Measurements from ENCODE around the gene ZDHHC18. TPM values are rescaled to one million over a fixed set of nuclear protein-coding genes. Genes with fewer than 3 reads are reported as not detected.
"Not testable (repeated sequence)": the region's sequence is repeated elsewhere in the genome, so short reads cannot be mapped to it uniquely, and the experiment has no call there.

The ZDHHC18 gene
- total RNA-seq, 2 experiments from 2014 or later, result 60.2 to 63.5 TPM

GRCh38 chr1:26792924-26793323 lies 33.6 kb upstream of the ZDHHC18 start:
- ChIA-PET POLR2A (no interaction called here), CTCF (interaction anchor here (1.0 to 4.8 kb wide), 2 partner anchors 17 to 89 kb away, joined by 3 to 52 read pairs; no protein-coding TSS in a partner anchor)
- Mint-ChIP-seq H3K36me3 (peaks cover 38% of the 10 kb centered on the region), H3K4me1 (ENCODE audit: low read depth) (peaks cover 47% of the 10 kb centered on the region), H3K4me3 (no peak overlapping the region), H3K27me3 (no peaks in the 10 kb centered on the region), H3K9me3 (no peaks in the 10 kb centered on the region), H3K27ac (no peak overlapping the region)
- no peak for DNase-seq
- intact Hi-C loops (cut with micrococcal nuclease), result no loop called here

- Mint-ChIP-seq H3K9me3 (no peaks in the 10 kb centered on the region), H3K27ac (no peak overlapping the region), H3K4me3 (no peak overlapping the region), H3K4me1 (ENCODE audit: low read depth) (peaks cover 45% of the 10 kb centered on the region), H3K27me3 (no peaks in the 10 kb centered on the region), H3K36me3 (peaks cover 38% of the 10 kb centered on the region)
- ChIA-PET CTCF (interaction anchor here (1.1 to 1.2 kb wide), 2 partner anchors 193 to 195 kb away, joined by 3 to 4 read pairs; no protein-coding TSS in a partner anchor), POLR2A (interaction anchor here (1.3 kb wide), 1 partner anchor 16 kb away, joined by 3 read pairs; no protein-coding TSS in a partner anchor)
- intact Hi-C loops (cut with micrococcal nuclease), result no loop called here
- no peak for DNase-seq
These were observed 32.1 kb upstream of the ZDHHC18 start for GRCh38 chr1:26794391-26794790.

- ChIA-PET POLR2A (no interaction called here), CTCF (interaction anchor here (0.8 to 6.2 kb wide), 2 partner anchors 13 to 65 kb away, joined by 4 to 54 read pairs; no protein-coding TSS in a partner anchor)
- H3K27me3 Mint-ChIP-seq, result no peaks in the 10 kb centered on the region
- peaks cover 27% of the 10 kb centered on the region for H3K36me3 Mint-ChIP-seq
- peaks cover 43% of the 10 kb centered on the region for H3K4me1 Mint-ChIP-seq (ENCODE audit: low read depth)
- intact Hi-C loops (cut with micrococcal nuclease), result no loop called here
- no peak for DNase-seq
- peak overlapping the region; percentile 47 for H3K27ac Mint-ChIP-seq
- no peaks in the 10 kb centered on the region for H3K9me3 Mint-ChIP-seq
- H3K4me3 Mint-ChIP-seq, result no peak overlapping the region
These were observed 28.9 kb upstream of the ZDHHC18 start for GRCh38 chr1:26797627-26798026.

- Mint-ChIP-seq H3K27ac (peak overlapping the region; percentile 89), H3K27me3 (no peaks in the 10 kb centered on the region), H3K4me3 (no peak overlapping the region), H3K36me3 (peaks cover 12% of the 10 kb centered on the region), H3K4me1 (ENCODE audit: low read depth) (peaks cover 35% of the 10 kb centered on the region), H3K9me3 (no peaks in the 10 kb centered on the region)
- intact Hi-C loops (cut with micrococcal nuclease), result loop anchor here (1.0 kb wide), 1 partner anchor 9 kb away; no protein-coding TSS in a partner anchor
- ChIA-PET POLR2A (interaction anchor here (0.6 to 1.9 kb wide), 6 partner anchors 9 to 106 kb away, joined by 3 to 7 read pairs (median 4); partner anchors contain the start of gene PIGV), CTCF (interaction anchor here (0.8 to 6.2 kb wide), 12 partner anchors 10 to 300 kb away, joined by 3 to 54 read pairs (median 4); partner anchors contain the start of gene PIGV)
- peak; percentile 33 for DNase-seq
These were observed 26.9 kb upstream of the ZDHHC18 start for GRCh38 chr1:26799479-26800142.

GRCh38 chr1:26803932-26804331 lies 22.6 kb upstream of the ZDHHC18 start:
- POLR2A ChIA-PET; intact Hi-C loops (cut with micrococcal nuclease); H3K4me3 Mint-ChIP-seq; H3K27ac Mint-ChIP-seq; DNase-seq; H3K36me3 Mint-ChIP-seq; H3K27me3 Mint-ChIP-seq; H3K9me3 Mint-ChIP-seq; CTCF ChIA-PET: not testable (repeated sequence)
- peaks cover 32% of the 10 kb centered on the region for H3K4me1 Mint-ChIP-seq (ENCODE audit: low read depth)

- peaks cover 22% of the 10 kb centered on the region for H3K4me1 Mint-ChIP-seq (ENCODE audit: low read depth)
- peak overlapping the region; percentile 51 for H3K27ac Mint-ChIP-seq
- POLR2A ChIA-PET, result interaction anchor here (0.7 to 2.8 kb wide), 5 partner anchors 16 to 302 kb away, joined by 3 to 11 read pairs (median 5); partner anchors contain the start of genes PIGV and ZDHHC18
- H3K36me3 Mint-ChIP-seq, H3K27me3 Mint-ChIP-seq, H3K4me3 Mint-ChIP-seq, H3K9me3 Mint-ChIP-seq: not testable (repeated sequence)
- CTCF ChIA-PET, result interaction anchor here (0.6 to 5.4 kb wide), 32 partner anchors 10 to 1545 kb away, joined by 3 to 71 read pairs (median 4); partner anchors contain the start of genes GPN2 and ZDHHC18
- DNase-seq, result peak; percentile 81
- intact Hi-C loops (cut with micrococcal nuclease), result loop anchor here (2.0 kb wide), 2 partner anchors 23 to 69 kb away; no protein-coding TSS in a partner anchor
These were observed 16.4 kb upstream of the ZDHHC18 start for GRCh38 chr1:26810105-26810504.

GRCh38 chr1:26811057-26811456 lies 15.4 kb upstream of the ZDHHC18 start:
- no peak for DNase-seq
- ChIA-PET POLR2A (interaction anchor here (0.8 to 2.8 kb wide), 4 partner anchors 15 to 54 kb away, joined by 3 to 11 read pairs (median 6); partner anchors contain the start of genes PIGV and ZDHHC18), CTCF (interaction anchor here (0.6 to 5.4 kb wide), 21 partner anchors 9 to 930 kb away, joined by 3 to 71 read pairs (median 7); partner anchors contain the start of gene ZDHHC18)
- Mint-ChIP-seq H3K4me3 (no peak overlapping the region), H3K27ac (peak overlapping the region; percentile 38), H3K4me1 (ENCODE audit: low read depth) (peaks cover 20% of the 10 kb centered on the region), H3K36me3 (no peaks in the 10 kb centered on the region), H3K9me3 (no peaks in the 10 kb centered on the region), H3K27me3 (no peaks in the 10 kb centered on the region)
- intact Hi-C loops (cut with micrococcal nuclease), result loop anchor here (1.0 to 2.0 kb wide), 3 partner anchors 21 to 68 kb away; no protein-coding TSS in a partner anchor

GRCh38 chr1:26811708-26812107 lies 14.8 kb upstream of the ZDHHC18 start:
- Mint-ChIP-seq H3K27me3 (no peaks in the 10 kb centered on the region), H3K9me3 (no peaks in the 10 kb centered on the region), H3K4me3 (no peak overlapping the region), H3K36me3 (no peaks in the 10 kb centered on the region), H3K4me1 (ENCODE audit: low read depth) (peaks cover 20% of the 10 kb centered on the region), H3K27ac (peak overlapping the region; percentile 61)
- DNase-seq, result no peak
- intact Hi-C loops (cut with micrococcal nuclease), result loop anchor here (1.0 to 2.0 kb wide), 3 partner anchors 21 to 67 kb away; no protein-coding TSS in a partner anchor
- POLR2A ChIA-PET, result interaction anchor here (1.2 to 2.8 kb wide), 3 partner anchors 21 to 54 kb away, joined by 5 to 11 read pairs (median 8); partner anchors contain the start of gene PIGV
- CTCF ChIA-PET, result interaction anchor here (0.6 to 5.4 kb wide), 17 partner anchors 9 to 931 kb away, joined by 3 to 71 read pairs (median 16); partner anchors contain the start of gene ZDHHC18

GRCh38 chr1:26814377-26814776 lies 12.1 kb upstream of the ZDHHC18 start:
- DNase-seq, result no peak
- Mint-ChIP-seq H3K9me3 (no peaks in the 10 kb centered on the region), H3K4me1 (ENCODE audit: low read depth) (peaks cover 20% of the 10 kb centered on the region), H3K4me3 (no peak overlapping the region), H3K27me3 (no peaks in the 10 kb centered on the region), H3K27ac (no peak overlapping the region), H3K36me3 (no peaks in the 10 kb centered on the region)
- POLR2A ChIA-PET, result no interaction called here
- intact Hi-C loops (cut with micrococcal nuclease), result no loop called here
- CTCF ChIA-PET, result interaction anchor here (1.9 kb wide), 1 partner anchor 19 kb away, joined by 4 read pairs; no protein-coding TSS in a partner anchor

- intact Hi-C loops (cut with micrococcal nuclease), result no loop called here
- no peaks in the 10 kb centered on the region for H3K9me3 Mint-ChIP-seq
- CTCF ChIA-PET, result interaction anchor here (1.9 kb wide), 1 partner anchor 19 kb away, joined by 4 read pairs; no protein-coding TSS in a partner anchor
- H3K36me3 Mint-ChIP-seq, result no peaks in the 10 kb centered on the region
- no peak for DNase-seq
- peaks cover 20% of the 10 kb centered on the region for H3K4me1 Mint-ChIP-seq (ENCODE audit: low read depth)
- POLR2A ChIA-PET, result no interaction called here
- no peak overlapping the region for H3K27ac Mint-ChIP-seq
- no peaks in the 10 kb centered on the region for H3K27me3 Mint-ChIP-seq
- no peak overlapping the region for H3K4me3 Mint-ChIP-seq
These were observed 11.6 kb upstream of the ZDHHC18 start for GRCh38 chr1:26814893-26815292.

- Mint-ChIP-seq H3K9me3 (no peaks in the 10 kb centered on the region), H3K27ac (peak overlapping the region; percentile 47), H3K4me1 (ENCODE audit: low read depth) (peaks cover 22% of the 10 kb centered on the region), H3K4me3 (peak overlapping the region; percentile 39), H3K36me3 (no peaks in the 10 kb centered on the region), H3K27me3 (no peaks in the 10 kb centered on the region)
- DNase-seq, result peak; percentile 31
- ChIA-PET CTCF (interaction anchor here (0.7 to 2.4 kb wide), 8 partner anchors 9 to 230 kb away, joined by 3 to 31 read pairs (median 4); no protein-coding TSS in a partner anchor), POLR2A (interaction anchor here (0.6 to 1.1 kb wide), 3 partner anchors 18 to 695 kb away, joined by 3 read pairs; no protein-coding TSS in a partner anchor)
- intact Hi-C loops (cut with micrococcal nuclease), result no loop called here
These were observed 5.7 kb upstream of the ZDHHC18 start for GRCh38 chr1:26820784-26821269.
